HG03571 (cell line): Measurements from ENCODE around the gene ARHGAP28.

Experiments
- ATAC-seq: cut with Tn5 transposase; IDR thresholded peaks from one replicate; pipeline ENCODE4 v1.9.1; 2021; ENCODE audit not compliant: unreplicated experiment

Gene ARHGAP28

GRCh38 chr18:6866552-6867085, 137.1 kb downstream of the ARHGAP28 start:
- no peak for ATAC-seq

DNA sequence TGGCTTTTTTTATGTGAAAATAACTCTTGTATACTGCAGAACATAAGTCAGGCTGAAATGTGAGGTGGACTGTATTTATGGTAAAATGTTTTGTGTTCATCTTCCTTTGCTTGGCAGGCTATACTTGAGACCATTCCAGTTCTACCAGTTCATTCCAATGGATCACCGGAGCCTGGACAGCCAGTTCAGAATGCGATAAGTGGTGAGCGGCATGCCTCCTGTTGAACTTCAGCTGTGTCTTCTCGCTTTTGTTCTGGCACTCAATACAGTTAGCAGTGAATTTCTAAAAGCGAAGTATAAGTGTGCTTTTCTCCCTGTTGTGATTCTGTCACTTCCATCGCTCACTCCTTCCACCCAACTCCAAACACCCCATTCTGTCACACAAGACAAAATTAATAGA, 138.5 kb downstream of the ARHGAP28 start:
- ATAC-seq = no peak

DNA sequence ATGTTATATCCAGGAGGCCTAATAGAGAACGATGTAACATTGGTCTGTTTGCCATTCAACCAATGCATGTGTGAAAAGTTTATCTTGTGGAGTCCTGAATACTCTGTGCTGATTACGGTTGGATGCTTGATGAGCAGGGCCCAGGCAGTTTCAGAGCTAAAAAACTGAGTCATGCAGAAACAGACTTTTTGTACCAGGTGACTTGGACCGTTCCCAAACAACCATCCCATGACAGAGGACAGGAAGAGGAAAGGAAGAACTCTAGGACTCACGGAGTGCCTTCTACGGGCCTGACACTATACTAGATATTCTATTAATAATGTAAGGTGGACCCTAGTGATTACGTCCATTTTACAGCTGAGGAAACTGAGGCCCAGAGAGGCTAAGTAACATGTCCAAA, 142.1 kb downstream of the ARHGAP28 start:
- no peak for ATAC-seq

GRCh38 chr18:6873040-6873751, 143.7 kb downstream of the ARHGAP28 start:
- no peak for ATAC-seq

GRCh38 chr18:6874315-6874714, 144.8 kb downstream of the ARHGAP28 start:
- no peak for ATAC-seq

- no peak for ATAC-seq
Measured at GRCh38 chr18:6875749-6876148, 146.2 kb downstream of the ARHGAP28 start.

DNA sequence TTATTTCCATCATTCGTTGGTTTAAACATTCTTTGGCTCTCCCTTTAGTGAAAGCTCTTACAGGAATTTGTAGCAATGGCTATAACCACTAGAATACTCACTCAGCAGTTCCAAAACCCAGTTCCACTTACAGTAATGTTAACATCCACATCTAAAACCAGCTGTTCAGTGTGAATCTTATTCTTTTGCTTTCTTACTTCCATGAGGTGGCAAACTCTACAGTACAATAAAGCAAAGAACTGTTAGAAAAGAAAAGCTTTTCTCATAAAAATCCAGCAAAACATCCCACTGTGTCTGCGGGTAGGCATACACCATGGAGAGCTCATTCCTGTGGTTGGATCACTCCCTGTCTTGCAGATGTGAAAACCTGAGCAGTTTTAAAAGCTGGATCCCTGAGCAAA, 147.1 kb downstream of the ARHGAP28 start:
- no peak for ATAC-seq

DNA sequence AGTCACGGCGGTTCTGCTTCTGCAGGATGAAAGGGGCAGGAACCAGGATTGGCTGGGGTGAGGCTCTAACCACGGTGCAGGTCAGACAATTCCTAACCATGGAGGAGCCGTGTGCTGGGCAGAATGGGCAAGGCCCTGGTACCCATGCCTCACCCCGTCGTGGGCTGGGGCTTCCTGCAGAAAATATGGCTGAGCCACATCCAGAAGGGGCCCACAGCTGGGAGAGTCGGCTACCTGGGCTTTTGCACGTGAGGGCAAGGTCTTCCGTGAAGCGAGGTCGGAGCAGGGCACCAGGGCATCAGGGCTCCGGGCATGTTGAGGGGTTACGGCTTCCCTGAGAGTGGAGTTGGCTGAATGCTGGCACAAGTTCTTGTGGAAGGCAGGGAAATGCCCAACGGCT, 147.8 kb downstream of the ARHGAP28 start:
- no peak for ATAC-seq

- no peak for ATAC-seq
Measured at GRCh38 chr18:6878556-6879297, 149.2 kb downstream of the ARHGAP28 start.

DNA sequence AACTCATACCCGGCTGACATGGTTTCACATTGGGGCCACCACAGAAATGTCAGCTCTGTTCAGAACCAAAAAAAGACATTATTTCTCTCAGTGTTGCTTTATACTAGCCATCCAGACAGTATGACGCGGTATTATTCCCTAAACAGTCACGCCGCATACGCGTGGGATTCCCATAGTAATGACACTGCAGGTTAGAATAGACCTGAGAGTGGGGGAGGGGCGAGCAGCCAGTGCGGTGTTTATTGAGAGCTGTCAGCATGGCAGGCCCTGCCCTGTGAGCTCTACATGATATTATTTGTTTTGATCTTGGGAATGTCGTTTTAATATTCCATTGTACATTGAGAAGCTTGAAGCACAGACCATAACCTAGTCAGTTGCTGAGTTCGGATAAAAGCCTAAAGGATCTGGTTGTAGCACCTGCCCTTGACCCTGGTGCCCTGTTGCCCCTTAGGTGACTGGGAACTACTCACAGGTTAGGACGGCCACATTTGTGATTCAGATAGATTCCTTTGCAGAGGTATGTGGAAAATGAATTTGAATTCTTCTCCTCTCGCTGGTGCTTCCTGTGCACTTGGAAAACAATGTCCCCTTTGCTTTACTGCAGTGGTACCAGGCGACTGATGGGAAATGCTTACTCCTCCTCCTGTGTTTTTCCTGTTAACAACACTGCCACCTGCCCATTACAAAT, 150.1 kb downstream of the ARHGAP28 start:
- ATAC-seq = no peak

DNA sequence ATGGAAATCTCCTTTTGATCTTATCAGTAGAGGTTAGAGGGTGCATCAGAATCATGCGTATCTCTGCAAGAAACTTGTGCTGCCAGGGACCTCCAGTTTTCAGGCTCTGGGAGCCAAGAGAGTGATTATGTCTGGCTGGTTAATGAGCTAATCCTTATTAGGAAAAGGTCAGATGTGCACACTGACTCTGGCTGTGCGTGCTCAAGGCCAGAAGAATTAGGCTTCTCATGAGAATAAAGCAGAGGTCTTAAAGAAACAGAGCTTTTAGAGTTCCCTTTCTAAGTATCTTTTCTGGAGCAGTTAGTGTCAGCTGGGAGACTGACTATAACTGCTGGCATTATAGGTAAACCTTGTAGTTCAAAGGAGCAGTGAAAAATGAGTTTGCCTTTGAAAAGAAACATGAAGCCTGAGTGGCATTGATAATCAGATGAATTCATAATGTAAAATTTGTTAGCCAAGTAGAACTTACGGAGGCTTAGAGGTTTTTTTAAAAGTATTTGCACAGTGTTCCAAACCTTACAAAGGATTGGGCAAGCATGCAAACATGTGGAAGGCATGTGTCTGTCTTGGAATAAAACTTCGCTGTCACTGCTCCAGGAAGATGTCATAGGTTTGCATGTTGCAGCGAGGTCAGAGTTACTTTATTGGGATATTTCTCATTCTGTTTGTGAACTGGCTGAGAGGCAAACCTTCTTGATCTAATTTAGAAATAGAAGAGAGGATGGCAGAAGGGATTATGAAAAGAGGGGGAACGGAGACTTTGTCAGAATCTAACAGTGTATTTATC, 151.7 kb downstream of the ARHGAP28 start:
- no peak for ATAC-seq

DNA sequence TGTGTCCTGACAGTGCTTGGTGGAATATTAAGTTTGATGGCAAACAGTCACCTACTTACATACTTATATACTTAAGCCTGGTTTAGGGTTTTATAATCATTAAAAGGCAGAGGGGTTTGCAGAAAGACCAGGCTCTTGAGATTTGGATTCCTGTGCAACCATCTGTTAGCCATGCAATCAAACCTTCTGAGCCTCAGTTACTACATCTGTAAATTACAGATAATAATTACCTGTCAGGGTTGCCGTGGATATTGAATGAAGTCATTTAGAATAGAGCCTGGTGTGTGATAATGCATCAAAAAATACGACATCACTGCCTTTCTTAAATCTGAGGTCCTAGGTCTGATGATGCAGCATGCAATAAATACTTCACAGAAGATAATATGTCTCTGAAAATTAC, 152.9 kb downstream of the ARHGAP28 start:
- ATAC-seq = no peak

- no peak for ATAC-seq
Measured at GRCh38 chr18:6885006-6885481, 155.5 kb downstream of the ARHGAP28 start.

- ATAC-seq = no peak
Measured at GRCh38 chr18:6885992-6886796, 156.7 kb downstream of the ARHGAP28 start.

GRCh38 chr18:6886797-6887330, 157.3 kb downstream of the ARHGAP28 start:
- no peak for ATAC-seq

GRCh38 chr18:6891788-6892187, 162.3 kb downstream of the ARHGAP28 start:
- no peak for ATAC-seq

- ATAC-seq = no peak
Measured at GRCh38 chr18:6901286-6901926, 171.9 kb downstream of the ARHGAP28 start.

- no peak for ATAC-seq
Measured at GRCh38 chr18:6917072-6917471, 187.6 kb downstream of the ARHGAP28 start.
